LHCN-M2 (cell line): ENCODE results near the gene GOLM1. TPM values are rescaled to one million over a fixed set of nuclear protein-coding genes. Genes with fewer than 3 reads are reported as not detected.

Experiments used
- DNase-seq: peaks from one replicate; pipeline ENCODE4 v3.0.0-alpha.2; 2012; ENCODE audit warnings: low read depth
- total RNA-seq: library from RNA; depleted of rRNA; stranded (reverse); fragments of >200 nt; gene quantifications from 2 replicates; pipeline ENCODE4 v1.2.3, GENCODE V29; 2014

Gene GOLM1
- total RNA-seq, 1 experiment from 2014 or later = 48.5 TPM

DNA sequence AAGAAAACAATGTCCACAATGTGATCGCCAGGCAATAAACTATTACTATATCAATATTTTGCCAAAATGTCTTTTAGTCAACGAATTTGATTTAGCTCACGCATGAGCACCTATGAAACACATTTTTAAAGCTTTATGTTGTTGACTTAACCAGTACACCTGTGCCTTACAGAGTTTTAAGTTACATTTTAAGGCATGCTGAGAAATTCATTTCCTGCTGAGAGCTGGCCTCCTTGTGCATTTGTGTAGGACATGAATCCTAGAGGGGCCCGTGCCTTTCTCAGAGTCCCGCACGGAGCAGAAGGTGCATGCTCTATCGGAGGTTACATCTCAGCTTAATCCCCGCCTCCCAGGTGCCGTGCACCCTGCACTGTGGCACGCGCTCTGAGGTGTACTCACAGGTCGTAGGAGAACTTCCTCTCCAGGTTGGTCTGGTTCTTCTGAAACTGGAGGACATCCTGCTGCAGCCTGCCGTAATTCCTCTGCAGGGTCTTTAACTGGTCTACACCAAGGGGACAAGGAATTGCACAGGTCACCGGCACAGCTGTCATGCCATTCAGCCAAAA is 53.2 kb downstream of the GOLM1 start:
- DNase-seq = no peak

DNA sequence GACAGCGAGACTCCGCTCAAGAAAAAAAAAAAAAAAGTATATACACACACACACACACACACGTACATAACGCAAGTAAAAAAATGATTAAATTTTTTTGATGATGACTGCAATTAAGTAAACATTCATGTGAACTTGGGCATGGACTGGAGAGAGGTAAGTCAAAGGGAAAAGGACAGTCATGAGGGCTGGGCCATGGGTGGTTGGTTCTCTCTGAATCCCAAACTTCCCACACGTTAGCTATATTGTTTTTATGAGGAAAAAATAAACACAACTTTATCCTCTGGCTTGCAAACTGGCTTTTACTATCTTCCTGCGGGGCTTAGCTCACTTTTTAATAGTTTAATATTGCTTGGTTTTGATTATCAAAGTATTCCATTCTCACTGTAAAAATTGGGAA is 53.7 kb downstream of the GOLM1 start:
- DNase-seq = no peak

DNA sequence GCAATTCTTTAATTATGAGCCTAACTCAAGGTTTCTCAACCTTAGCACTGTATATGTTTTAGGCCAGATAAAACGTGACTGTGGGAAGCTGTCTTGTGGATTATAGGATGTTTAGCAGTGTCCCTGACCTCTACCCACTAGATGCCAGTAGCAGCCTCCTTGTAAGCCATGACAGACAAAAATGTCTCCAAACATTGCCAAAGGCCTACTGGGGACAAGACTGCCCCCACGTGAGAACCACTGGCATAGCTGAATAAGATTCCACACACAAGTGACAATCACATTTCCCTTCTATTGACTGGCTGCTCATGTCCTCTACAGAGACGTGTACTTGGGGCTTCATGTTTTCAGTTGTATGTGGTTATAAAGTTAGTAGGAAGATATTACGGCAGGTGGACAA is 55.4 kb downstream of the GOLM1 start:
- peak; percentile 10 for DNase-seq

DNA sequence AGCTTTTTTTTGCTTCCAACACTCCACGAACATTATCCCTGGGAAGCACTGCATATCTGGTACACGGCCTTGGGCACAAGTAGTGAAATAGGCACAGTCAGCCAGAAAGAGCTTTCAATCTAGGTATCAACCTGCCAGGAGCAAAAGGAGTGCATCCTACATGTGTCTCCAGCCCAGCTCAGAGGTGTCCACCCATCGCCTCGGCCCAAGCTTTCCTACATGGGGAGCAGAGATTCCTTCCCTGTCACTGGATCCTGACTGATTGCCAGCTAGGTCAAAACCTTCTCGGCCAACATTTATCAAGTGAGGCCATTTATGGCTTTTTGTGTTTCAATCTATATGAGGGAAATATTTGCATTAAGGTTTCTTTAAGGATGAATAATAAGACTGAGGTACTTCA is 55.8 kb downstream of the GOLM1 start:
- DNase-seq = no peak

DNA sequence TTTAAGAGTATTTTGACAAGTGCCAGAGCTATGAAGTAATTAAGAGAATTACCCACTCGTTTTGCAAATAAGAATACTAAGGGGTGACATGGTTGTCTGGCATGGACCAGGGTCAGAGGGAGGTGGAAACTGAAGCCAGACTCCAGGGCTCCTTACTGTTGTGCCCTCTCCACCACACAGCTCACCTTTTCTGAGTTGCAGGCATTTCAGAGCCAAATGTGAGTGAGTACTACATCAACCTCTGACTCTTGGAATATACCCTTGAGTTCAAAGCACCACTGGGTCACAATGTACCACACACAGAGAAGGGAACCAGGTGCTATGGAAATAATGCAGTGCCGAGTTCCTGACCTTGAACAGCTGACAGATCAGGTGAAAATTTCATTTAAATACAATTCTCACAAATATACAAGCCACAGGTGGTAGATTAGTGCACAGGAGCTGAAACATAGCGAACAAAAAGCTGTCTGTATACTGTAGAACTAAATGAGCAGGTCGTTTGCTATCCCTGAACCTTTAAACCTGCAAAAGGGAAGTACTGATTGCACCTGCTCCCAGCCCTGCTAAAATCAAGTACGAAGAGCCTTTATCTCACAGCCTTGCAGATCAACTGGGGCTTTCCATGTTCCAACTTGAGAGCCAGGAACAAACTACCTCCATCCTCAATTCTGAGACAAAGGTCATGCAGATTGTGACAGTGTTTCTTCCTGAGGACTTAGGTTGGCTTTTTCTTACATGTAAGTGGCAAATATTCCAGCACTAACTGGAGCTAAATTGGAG is 57.0 kb downstream of the GOLM1 start:
- no peak for DNase-seq

DNA sequence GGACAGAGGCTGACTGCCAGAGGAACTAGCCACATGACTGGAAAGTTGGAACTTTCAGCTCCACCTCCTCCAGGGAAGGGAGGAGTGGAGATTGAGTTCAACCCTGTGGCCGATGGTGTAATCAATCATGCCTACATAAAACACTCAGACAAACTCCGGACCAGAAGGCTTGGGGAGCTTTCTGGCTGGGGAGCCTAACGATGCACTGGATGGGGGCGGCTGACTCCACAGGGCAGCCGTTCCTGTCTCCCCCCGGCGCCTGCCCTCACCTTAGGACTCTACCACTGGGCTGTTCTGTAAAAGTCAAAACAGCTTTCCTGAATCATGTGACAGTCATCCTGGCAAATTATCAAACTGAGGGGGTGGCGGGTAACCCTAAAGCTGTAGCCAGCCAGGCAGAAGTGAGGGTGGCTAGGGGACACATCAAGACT is 58.0 kb downstream of the GOLM1 start:
- peak; percentile 5 for DNase-seq

DNA sequence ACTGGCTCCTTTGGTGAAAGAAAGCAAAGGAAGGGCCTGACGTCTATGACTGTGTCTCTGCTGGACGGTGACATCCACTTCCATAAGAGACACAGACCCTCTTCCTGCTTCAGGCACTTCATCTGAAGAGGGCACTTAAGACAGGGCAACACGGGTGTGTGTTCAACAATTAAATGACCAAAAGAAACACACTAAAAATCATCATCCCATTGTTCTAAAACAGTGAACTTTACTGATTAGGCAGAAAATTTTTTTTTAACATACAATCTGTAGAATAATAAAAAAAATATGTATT is 58.5 kb downstream of the GOLM1 start:
- no peak for DNase-seq

DNA sequence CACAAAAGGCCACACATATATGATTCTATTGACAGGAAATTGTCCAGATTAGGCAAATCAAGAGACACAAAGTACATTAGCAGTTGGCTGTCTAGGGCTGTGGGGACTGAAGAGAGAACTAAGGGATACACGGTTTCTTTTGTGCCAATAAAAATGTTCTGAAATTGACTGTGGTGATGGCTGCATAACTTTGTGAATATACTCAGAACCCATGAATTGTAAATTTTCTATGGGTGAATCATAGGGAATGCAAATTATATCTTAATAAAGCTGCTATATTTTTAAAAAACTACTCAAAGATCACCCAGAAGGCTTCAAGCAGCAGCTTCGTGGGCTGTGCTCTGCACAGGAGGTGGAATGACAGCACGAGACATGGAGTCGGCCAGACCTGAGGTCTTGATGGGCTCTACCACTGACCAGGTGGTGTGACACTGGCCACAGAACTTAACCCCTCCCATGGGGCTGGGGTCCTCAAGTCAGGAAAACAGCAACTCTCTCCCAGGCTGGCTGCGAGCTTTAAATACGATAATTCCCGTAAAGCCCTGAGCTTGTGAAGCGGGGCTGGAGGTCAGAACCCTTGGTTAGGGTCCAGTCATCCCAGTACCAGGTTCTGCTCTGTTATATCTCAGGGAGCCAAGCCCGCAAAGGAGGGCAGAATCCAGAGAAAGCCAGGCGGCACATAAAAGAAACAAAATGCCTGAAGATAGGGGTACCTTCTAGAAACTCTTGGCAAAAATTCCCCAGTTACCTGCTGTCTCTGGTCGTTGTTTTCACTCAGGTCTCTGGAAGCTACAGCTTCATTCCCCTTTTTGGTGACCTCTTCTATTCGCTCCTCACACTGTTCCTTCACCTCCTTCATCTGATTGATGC is 59.1 kb downstream of the GOLM1 start:
- peak; percentile 8 for DNase-seq

DNA sequence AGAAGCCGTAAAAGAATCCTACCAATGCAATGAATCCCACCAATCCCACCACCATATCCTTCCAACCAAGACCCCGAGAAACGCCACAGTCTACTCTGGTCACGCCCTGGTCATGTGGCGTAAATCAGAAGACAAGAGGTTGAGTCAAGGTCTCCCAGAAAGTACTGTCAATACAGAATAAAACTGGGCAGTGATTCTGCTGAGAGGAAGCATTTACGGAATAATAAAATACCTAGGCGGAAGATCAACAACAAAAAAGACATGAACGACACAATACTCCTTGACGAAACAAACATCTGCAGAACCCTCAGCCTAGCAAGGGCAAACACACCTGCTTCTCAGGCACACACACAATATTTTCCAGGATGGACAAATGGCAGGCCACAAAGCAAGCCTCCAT is 62.8 kb downstream of the GOLM1 start:
- DNase-seq = no peak

DNA sequence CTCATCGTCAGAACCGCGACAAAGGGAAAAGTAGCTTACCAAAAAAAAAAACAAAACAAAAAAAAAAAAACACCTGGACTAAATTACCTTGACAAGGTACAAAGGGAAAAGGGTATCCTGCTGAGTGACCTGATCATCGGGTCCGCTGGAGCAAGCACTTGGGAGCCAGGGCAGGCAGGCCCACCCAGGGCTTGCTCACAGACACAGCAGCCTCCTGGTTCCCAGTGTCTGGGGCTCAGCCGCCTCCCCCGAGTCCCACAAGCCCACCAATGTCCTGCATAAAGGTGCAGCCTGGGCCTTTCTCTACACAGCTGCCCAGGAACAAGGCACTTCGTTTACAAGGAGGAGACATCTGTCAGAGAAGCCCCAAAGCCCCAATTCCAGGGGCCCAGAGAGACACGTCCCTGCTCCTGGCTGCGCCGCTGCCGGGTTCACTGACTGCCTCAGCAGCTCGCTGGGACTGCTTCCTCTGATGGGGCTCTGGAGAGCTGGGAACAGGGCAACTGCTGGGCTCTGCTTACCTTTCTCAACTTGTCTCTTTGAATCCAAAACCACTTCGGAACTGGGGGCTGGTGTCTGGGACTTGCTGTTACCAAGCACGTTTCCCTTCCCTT is 63.4 kb downstream of the GOLM1 start:
- no peak for DNase-seq

DNA sequence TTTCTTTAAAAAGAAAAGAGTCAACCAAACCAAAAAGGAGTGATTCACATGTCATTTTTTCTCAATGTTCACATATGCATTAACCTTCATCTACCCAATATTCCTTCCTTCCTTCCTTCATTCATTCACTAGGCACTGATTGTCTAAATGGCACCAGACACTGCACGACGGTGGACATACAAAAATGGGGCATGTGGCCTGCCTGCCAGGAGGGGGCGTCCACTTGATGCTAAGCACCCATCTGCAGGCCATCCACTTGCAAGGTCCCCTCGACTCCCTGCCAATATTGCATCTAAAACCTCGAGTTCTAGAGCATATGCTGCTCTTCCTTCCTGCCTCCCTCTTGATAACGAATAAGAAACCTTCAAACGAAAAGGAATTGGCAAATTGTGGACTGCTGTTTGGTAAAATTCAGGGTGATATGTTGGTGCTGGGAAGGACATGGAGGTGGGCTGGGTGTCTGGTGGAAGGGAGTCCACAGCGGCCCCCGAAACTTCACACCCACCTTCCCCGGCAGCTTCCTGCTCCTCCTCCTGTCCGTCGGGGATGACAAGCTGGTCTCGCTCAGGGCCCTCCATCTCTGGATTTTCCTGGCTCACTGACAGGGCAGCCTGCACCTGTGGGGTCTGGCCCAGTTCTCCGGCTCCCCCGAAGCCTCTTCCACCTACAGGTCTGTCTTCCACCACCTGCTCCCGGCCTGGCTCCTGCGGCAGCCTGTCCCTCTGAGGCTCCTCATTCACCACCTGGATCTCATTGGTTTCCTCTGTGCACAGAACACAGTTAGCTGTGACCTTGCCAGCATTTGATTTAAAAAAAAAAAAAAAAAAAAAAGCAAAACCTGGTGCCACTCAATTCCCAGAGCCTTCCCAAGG is 64.3 kb downstream of the GOLM1 start:
- peak; percentile 39 for DNase-seq

DNA sequence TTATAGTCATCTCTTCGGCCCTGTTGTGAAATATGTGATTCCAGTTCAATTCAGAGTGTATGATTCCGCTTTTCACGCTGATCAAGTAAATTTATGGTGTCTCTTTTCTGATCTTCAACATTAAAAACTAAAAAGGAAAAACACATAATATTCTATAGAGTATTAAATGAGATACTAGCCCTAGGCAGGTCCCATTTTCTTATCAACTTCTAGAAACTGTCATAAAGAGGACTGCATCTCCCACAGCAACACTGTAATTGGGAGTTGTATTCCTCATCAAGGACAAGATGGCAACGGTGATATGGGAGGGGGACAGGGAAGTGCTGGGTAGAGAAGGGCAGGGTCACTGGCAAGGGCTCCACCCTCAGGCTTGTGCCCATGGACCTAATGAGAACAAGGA is 71.6 kb downstream of the GOLM1 start:
- DNase-seq = no peak

DNA sequence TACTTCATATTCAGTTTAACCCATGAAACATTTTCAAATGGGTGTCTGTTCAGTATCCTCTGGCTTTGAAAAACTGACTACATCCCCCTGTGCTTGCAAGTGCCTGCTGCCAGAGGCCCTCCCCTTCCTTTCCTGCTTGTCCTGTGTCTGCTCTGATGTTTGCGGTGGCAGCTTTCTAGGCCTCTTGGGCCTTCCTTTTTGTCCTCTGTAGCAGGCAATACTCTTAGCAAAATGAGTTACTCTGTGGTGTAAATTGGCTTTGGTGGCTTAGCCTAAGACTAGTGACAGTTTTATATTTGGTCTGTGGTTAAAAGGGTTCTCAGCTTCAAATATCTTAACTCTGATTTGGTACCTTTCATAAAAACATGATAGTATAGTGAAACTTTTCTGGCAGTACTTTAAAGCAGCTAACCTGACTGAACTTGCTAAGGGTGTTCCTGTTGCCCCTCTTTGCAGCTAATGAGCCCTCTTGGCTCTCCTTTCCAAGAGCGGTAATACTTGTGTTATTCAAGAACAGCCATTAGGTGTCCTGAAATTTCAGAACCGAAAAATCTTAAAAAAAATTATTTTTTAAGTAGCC is 76.6 kb downstream of the GOLM1 start:
- DNase-seq = no peak

DNA sequence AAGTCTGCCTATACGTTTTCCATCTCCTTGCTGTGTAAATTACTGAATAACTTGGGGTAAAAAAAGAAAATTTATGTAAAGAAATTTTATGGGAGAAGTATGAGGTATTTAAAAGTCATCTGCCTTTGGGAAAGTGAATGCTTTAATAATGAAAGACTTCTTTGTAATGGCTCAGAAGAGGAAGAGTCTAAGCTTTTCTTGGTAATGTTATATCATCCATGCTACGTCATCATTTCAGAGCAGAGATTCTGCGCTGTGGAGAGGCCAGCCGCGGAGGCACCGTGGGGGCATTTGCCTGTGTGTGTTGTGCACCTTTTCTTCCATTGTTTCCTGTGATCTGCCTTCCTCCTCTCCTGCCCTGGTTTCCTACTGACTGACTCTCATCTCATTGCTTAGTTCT is 78.2 kb downstream of the GOLM1 start:
- no peak for DNase-seq

DNA sequence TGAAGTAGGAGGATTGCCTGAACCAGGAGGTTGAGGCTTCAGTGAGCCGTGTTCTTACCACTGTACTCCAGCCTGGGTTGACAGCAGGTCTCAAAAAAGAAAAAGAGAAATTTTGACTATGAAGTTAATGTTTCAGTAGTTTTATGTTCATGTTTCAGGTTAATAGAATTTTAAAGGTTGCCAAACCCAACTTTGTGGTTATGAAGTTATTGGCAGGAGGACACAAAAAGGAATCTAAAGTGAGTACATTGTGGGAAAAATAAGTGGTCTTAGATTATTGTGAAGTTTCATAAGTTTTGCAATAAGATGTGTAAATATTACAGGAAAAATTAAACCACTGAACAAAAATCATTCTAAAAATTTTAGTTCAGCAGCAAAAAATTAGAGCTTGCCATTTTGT is 78.6 kb downstream of the GOLM1 start:
- DNase-seq = no peak

DNA sequence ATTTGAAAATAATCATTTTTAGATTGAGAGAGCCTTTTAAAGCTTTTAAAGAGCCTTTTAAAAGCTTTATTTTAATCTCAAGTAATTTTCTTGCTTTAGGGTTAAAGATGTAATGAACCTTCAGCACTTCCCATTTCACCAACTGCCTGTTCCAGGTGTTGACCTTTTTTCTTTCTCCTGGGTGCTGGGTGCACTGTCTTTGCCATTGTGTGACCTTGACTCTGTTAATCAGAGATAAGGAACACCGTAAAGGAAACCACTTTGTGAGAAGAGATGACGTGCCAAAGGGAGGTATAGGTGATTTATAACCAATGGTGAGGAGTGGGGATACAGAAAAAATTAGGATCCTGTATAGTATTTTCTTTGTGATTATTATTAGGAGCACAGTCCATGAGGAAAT is 90.2 kb downstream of the GOLM1 start:
- DNase-seq = no peak

DNA sequence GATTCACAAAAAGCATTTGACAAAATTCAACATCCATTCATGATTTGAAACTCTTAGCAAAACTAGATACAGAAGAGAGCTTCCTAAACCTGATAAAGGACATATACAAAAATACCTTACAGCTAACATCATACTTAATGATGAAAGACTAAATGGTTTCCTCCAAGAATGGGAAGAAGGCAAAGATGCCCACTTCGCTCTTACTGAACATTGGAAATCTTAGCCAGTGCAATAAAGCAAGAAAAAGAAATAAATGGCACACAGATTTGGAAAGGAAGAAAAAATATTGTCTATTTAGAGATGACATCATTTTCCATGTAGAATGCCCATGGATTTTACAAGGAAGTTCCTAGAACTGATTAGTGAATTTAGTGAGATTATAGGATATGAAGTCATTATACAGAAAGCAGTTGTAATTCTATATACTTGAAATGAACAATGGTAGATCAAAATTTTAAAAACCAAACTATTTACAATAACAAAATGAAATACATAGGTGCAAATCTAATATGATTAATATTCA is 94.0 kb downstream of the GOLM1 start:
- DNase-seq = no peak

DNA sequence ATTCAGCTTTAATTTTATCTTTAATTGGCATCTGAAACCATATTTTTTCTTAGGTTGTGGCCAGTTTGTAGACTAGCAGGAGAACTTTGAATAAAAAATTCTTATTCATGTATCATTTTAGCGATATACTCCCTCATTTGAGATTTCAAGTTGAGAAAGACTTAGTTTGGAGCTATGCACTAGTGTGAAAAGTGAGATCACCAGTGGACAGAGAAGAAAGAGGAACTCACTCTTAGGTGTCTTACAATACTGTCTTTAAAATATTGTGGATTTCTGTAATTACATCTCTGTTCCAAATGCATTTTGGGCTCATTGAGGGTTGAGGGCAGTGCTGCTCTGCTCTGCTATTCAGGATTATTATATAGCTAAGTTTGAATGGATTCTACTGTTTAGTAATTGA is 103.8 kb downstream of the GOLM1 start:
- no peak for DNase-seq

DNA sequence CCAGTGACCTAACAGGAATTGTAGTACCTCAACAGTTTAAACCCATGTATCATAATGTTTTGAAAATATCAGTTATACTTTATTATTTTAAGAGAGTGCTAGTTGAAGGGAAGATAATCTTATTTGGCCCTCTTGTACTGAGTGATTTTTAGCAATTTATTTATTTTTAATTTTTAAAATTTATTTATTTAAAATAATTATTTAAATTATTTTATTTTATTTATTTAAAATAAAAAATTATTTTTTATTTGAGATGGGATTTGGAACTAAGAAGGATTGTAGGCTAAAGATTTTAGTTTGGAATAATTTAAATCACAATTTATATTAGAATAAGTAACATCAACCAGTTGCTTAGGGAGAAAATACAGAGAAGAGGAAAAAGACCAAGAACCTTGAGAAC is 104.3 kb downstream of the GOLM1 start:
- DNase-seq = no peak

DNA sequence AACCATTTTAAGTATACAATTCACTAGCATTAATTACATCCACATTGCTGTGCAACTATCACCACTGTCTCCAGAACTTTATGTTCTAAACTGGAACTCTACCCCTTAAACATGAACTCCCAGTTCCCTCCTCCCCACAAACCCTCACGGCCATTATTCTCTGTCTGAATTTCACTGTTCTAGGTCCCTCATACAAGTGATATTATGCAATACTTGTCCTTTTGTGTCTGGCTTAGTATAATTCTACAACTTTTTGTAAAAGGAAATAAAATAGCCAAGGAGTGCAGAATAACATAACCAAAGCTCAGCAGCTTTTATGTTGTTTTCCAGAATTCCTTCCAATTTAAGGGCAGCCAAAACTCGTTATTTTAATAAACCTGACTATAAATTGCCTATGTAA is 105.2 kb downstream of the GOLM1 start:
- no peak for DNase-seq

DNA sequence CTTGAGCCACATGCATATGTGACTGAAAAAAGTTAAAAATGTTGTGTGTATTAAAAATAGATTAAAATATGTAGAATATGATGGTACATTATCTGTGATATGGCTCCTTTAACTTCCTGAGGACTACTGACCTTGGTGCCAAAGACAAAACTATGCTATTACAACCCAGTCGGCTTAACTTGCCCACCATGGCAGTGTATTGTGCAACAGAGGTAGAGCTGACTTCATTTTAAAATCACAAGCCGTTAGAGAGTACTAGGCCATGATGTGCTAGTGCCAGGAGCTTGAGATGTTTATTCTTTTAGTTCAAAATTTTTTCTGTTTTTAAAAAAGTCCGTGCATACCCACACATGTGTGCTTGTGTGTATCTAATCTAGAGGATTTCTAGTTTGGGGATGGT is 112.1 kb downstream of the GOLM1 start:
- no peak for DNase-seq
